DOHH2 (cell line): ENCODE measurements around the gene EPPIN.

ENCODE experiments used
- H3F3A ChIP-seq: fragments of 200-600 bp; sonication (generic), shearing (Covaris generic); 2 replicates; pipeline ENCODE4 v1.6.0; 2016; ENCODE audit warnings: antibody characterized with exemption, mild to moderate bottlenecking; ENCODE audit not compliant: control insufficient read depth, insufficient read depth
- H3K27ac ChIP-seq: fragments of 200-600 bp; sonication (generic); 2 replicates; pipeline ENCODE4 v1.5.1; 2014; ENCODE audit warnings: low read depth, mild to moderate bottlenecking, low read length, moderate library complexity
- H3K27me3 ChIP-seq: fragments of 200-600 bp; sonication (generic); 2 replicates; pipeline ENCODE4 v1.6.1; 2014; ENCODE audit warnings: mild to moderate bottlenecking, low read length, mixed read lengths; ENCODE audit not compliant: control insufficient read depth
- H3K36me3 ChIP-seq: fragments of 200-600 bp; sonication (generic); 2 replicates; pipeline ENCODE4 v1.6.1; 2014; ENCODE audit warnings: mild to moderate bottlenecking, low read length, moderate library complexity, mixed read lengths; ENCODE audit not compliant: control insufficient read depth
- H3K4me1 ChIP-seq: fragments of 200-600 bp; sonication (generic); 2 replicates; pipeline ENCODE4 v1.6.1; 2014; ENCODE audit warnings: mild to moderate bottlenecking, low read length, mixed read lengths; ENCODE audit not compliant: control insufficient read depth
- H3K4me2 ChIP-seq: fragments of 200-600 bp; sonication (generic); 2 replicates; pipeline ENCODE4 v1.6.0; 2014; ENCODE audit warnings: mild to moderate bottlenecking, low read length, moderate library complexity
- H3K4me3 ChIP-seq: fragments of 200-600 bp; sonication (generic); 2 replicates; pipeline ENCODE4 v1.5.1; 2014; ENCODE audit warnings: mild to moderate bottlenecking, low read length, mixed read lengths
- H3K79me2 ChIP-seq: fragments of 200-600 bp; sonication (generic); 2 replicates; pipeline ENCODE4 v1.6.1; 2014; ENCODE audit warnings: mild to moderate bottlenecking, low read length, mixed read lengths; ENCODE audit not compliant: control insufficient read depth
- H3K9me2 ChIP-seq: fragments of 200-600 bp; sonication (generic); replicated peaks from 2 replicates; pipeline ENCODE4 v1.6.1; 2014; ENCODE audit warnings: mild to moderate bottlenecking, low read length, mixed read lengths; ENCODE audit not compliant: control insufficient read depth
- H3K9me3 ChIP-seq: fragments of 200-600 bp; sonication (generic); 2 replicates; pipeline ENCODE4 v1.6.1; 2014; ENCODE audit warnings: antibody characterized with exemption, low read length, mixed read lengths; ENCODE audit not compliant: control insufficient read depth, insufficient read depth
- H4K20me1 ChIP-seq: fragments of 200-600 bp; sonication (generic); 2 replicates; pipeline ENCODE4 v1.6.0; 2014; ENCODE audit warnings: low read depth, mild to moderate bottlenecking, antibody characterized with exemption, low read length, moderate library complexity; ENCODE audit not compliant: control insufficient read depth, insufficient read depth
- EZH2phosphoT487 ChIP-seq: fragments of 200-600 bp; sonication (generic); IDR thresholded peaks from 2 replicates; pipeline ENCODE4 v1.6.1; 2017; ENCODE audit warnings: borderline replicate concordance, mild to moderate bottlenecking, antibody characterized with exemption, low read length, moderate library complexity, mixed read lengths
- TF ChIP-seq, protein P1 (sequence below): fragments of 200-600 bp; sonication (generic); IDR thresholded peaks from one replicate; pipeline ENCODE4 v1.5.1; 2014; ENCODE audit warnings: antibody characterized with exemption, mild to moderate bottlenecking, low read depth, low read length; ENCODE audit not compliant: poor library complexity, severe bottlenecking

The EPPIN gene

DNA sequence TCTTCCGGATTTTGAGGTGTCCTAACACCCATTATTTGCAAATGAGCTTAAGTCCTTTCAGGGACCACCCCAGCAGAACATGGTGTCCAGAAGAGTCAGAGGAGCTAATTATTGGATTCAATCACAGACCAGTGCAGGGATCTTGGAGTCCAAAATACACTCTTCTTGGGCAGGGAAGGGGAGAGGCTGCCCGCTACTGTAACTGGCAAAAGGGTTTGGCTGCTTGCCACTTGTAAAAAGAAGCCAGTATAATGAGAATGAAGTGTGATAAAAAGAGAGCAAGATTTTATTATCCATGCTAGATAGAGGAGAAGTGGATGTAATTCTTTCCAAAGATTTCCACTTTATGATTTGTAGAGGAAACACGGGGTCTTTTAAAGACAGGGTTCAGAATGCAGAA is 51.0 kb downstream of the EPPIN start:
- Histone ChIP-seq H3K36me3 (no peaks in the 10 kb centered on the region), H3K9me3 (no peaks in the 10 kb centered on the region), H3K4me2 (no peak overlapping the region), H3K27ac (no peak overlapping the region), H3K4me1 (no peaks in the 10 kb centered on the region), H3K4me3 (no peak overlapping the region), H3K9me2 (no peaks in the 10 kb centered on the region), H4K20me1 (no peaks in the 10 kb centered on the region), H3K27me3 (peaks cover 18% of the 10 kb centered on the region; the same call in 1 of the 2 replicates), H3K79me2 (no peaks in the 10 kb centered on the region), H3F3A (no peaks in the 10 kb centered on the region)
- TF ChIP-seq, protein P1, sequence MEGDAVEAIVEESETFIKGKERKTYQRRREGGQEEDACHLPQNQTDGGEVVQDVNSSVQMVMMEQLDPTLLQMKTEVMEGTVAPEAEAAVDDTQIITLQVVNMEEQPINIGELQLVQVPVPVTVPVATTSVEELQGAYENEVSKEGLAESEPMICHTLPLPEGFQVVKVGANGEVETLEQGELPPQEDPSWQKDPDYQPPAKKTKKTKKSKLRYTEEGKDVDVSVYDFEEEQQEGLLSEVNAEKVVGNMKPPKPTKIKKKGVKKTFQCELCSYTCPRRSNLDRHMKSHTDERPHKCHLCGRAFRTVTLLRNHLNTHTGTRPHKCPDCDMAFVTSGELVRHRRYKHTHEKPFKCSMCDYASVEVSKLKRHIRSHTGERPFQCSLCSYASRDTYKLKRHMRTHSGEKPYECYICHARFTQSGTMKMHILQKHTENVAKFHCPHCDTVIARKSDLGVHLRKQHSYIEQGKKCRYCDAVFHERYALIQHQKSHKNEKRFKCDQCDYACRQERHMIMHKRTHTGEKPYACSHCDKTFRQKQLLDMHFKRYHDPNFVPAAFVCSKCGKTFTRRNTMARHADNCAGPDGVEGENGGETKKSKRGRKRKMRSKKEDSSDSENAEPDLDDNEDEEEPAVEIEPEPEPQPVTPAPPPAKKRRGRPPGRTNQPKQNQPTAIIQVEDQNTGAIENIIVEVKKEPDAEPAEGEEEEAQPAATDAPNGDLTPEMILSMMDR, result no peak
- TF ChIP-seq EZH2phosphoT487, result no peak

DNA sequence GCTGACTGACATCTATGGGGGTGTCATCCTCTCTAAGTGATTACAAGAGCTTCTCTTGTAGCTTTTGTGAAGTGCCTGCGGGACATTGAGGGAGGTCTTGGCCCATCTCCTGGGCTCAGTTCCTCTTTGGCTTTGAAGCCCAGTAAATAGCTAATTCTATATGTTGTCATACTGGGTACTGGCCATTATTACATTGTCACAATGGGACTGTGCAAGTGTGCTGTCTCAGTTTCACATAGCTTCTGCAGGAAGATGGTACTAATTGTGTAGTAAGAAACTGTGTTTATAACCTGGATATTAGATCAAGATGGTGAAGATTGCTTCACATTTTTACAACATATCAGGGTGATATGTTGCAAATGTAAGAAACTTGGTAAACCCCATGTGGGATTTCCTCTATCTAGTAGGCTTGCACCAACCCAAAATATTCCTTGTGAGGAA is 51.7 kb downstream of the EPPIN start:
- H3K4me2 ChIP-seq, result no peak overlapping the region
- no peaks in the 10 kb centered on the region for H3K79me2 ChIP-seq
- no peak for TF ChIP-seq EZH2phosphoT487
- TF ChIP-seq, protein P1, result no peak

More for the DNA sequence above, 51.7 kb downstream of the EPPIN start:
- H3K36me3 ChIP-seq, result no peaks in the 10 kb centered on the region
- no peak overlapping the region for H3K27ac ChIP-seq
- H3K9me3 ChIP-seq, result no peaks in the 10 kb centered on the region
- H4K20me1 ChIP-seq, result no peaks in the 10 kb centered on the region
- no peaks in the 10 kb centered on the region for H3F3A ChIP-seq
- peaks cover 18% of the 10 kb centered on the region; the same call in 1 of the 2 replicates for H3K27me3 ChIP-seq
- no peaks in the 10 kb centered on the region for H3K4me1 ChIP-seq
- no peaks in the 10 kb centered on the region for H3K9me2 ChIP-seq
- H3K4me3 ChIP-seq, result no peak overlapping the region
